Activated T-cell treated with anti-CD3 and anti-CD28 coated beads, Interleukin-2, amount 50 U/mL, for 4 hours (primary cell): ENCODE data around the gene UROC1. TPM values are rescaled to one million over a fixed set of nuclear protein-coding genes. Genes with fewer than 3 reads are reported as not detected.

Experiments used
- ATAC-seq, 2 donors: fragments of 200-7000 bp; cut with Tn5 transposase; one replicate each; pipeline ENCODE4 v1.10.0; 2021
- DNase-seq: peaks from one replicate; pipeline ENCODE4 v3.0.0-alpha.2; 2020
- H3K27me3 Mint-ChIP-seq: one replicate; pipeline ENCODE4 v1.8.0; 2021; ENCODE audit warnings: low read depth, mixed read lengths
- H3K36me3 Mint-ChIP-seq: one replicate; pipeline ENCODE4 v1.8.0; 2022; ENCODE audit warnings: mixed read lengths; ENCODE audit not compliant: insufficient read depth
- H3K4me1 Mint-ChIP-seq: one replicate; pipeline ENCODE4 v1.8.0; 2021; ENCODE audit warnings: low read depth, mixed read lengths
- H3K4me3 Mint-ChIP-seq: one replicate; pipeline ENCODE4 v1.8.0; 2021; ENCODE audit warnings: mild to moderate bottlenecking, moderate library complexity, mixed read lengths
- H3K9me3 Mint-ChIP-seq: one replicate; pipeline ENCODE4 v1.8.0; 2021; ENCODE audit warnings: mixed read lengths
- total RNA-seq, 3 donors: library from RNA; stranded (reverse); gene quantifications; one replicate each; pipeline ENCODE4 v1.2.1, GENCODE V29; 2021

UROC1 gene
- not detected for total RNA-seq

GRCh38 chr3:126517291-126517951, at the start of gene UROC1:
TSS of gene UROC1 (minus strand) at chr3:126517773. CDS start at chr3:126517719, 54 bp downstream.
- Mint-ChIP-seq H3K4me1 (no peaks in the 10 kb centered on the region), H3K4me3 (no peak within 1 kb of the TSS), H3K36me3 (no peaks in the 10 kb centered on the region), H3K27me3 (peaks cover 8% of the 10 kb centered on the region), H3K9me3 (no peaks in the 10 kb centered on the region)
- DNase-seq (no peak), ATAC-seq (no peak)

DNA sequence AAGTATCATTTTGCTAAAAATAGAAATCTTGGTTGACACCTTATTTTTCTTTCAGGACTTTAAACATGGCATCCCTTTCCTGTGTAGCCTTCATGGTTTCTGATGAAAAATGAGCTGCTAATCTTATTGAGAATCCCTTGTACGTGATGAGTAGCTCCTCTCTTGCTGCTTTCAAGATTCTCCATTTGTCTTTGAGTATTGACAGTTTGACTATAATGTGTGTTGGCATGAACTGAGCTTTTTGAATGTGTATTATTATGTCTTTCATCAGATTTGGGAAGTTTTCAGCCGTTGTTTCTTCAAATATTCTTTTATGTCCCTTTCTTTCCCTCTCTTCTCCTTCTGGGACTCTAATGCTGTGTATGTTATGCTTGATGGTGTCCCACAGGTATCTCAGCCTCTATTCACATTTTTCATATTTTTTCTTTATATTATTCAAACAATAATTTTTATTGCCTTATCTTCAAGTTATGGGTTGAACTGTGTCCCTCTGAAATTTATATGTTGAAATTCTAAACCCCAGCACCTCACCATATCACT, 45.2 kb upstream of the UROC1 start:
- Mint-ChIP-seq H3K27me3 (peaks cover 7% of the 10 kb centered on the region), H3K36me3 (no peaks in the 10 kb centered on the region), H3K4me1 (no peaks in the 10 kb centered on the region), H3K9me3 (peaks cover 13% of the 10 kb centered on the region), H3K4me3 (no peak overlapping the region)
- ATAC-seq (no peak), DNase-seq (no peak)

- no peaks in the 10 kb centered on the region for H3K36me3 Mint-ChIP-seq
- H3K4me3 Mint-ChIP-seq: no peak within 1 kb of the TSS
- H3K4me1 Mint-ChIP-seq: no peaks in the 10 kb centered on the region
- H3K9me3 Mint-ChIP-seq: peaks cover 13% of the 10 kb centered on the region
- no peaks in the 10 kb centered on the region for H3K27me3 Mint-ChIP-seq
- DNase-seq (no peak), ATAC-seq (no peak)
These were observed 40.9 kb upstream of the UROC1 start, which contains the start of gene C3orf22 for GRCh38 chr3:126558336-126559071. TSS of gene C3orf22 (minus strand) at chr3:126558932. CDS start at chr3:126553390, 5,542 bp downstream.

GRCh38 chr3:126557761-126558160, 40.2 kb upstream of the UROC1 start:
- Mint-ChIP-seq H3K36me3 (no peaks in the 10 kb centered on the region), H3K27me3 (no peaks in the 10 kb centered on the region)

GRCh38 chr3:126557415-126557745, 39.8 kb upstream of the UROC1 start:
- H3K9me3 Mint-ChIP-seq: peaks cover 4% of the 10 kb centered on the region
- H3K36me3 Mint-ChIP-seq: no peaks in the 10 kb centered on the region
- ATAC-seq (no peak), DNase-seq (no peak)
- no peaks in the 10 kb centered on the region for H3K27me3 Mint-ChIP-seq
- no peaks in the 10 kb centered on the region for H3K4me1 Mint-ChIP-seq
- no peak overlapping the region for H3K4me3 Mint-ChIP-seq

More at GRCh38 chr3:126557761-126558160, 40.2 kb upstream of the UROC1 start:
- ATAC-seq (no peak), DNase-seq (no peak)
- Mint-ChIP-seq H3K9me3 (peaks cover 7% of the 10 kb centered on the region), H3K4me3 (no peak overlapping the region), H3K4me1 (no peaks in the 10 kb centered on the region)

DNA sequence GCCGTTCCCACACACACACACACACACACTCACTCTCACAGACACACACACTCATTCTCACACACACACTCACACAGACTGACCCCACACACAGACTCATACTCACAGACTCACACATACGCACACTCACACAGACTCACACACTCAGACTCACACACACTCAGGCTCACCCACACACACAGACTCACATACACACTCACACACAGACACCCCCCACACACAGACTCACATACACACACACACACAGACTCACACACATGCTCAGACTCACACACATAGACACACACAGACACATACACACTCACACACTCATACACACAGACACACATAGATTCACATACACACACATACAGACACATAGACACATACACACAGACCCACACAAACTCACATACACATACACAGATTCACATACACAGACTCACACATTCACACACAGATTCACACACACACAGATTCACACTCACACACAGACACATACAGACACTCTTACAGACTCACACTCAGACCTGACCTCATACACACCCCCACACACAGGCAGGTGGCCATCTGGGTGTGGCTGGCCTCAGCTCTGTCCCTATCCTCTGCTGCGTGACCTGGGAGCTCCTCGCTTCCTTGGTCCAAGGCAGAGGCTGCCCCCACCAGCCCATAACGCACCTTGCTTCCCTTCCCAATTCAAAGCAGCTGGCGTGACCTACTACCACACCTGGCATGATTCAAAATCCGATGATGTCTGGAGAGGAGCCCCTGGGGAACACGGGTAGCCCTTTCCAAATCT, 39.3 kb upstream of the UROC1 start:
- Mint-ChIP-seq H3K4me1 (no peaks in the 10 kb centered on the region), H3K36me3 (no peaks in the 10 kb centered on the region), H3K27me3 (no peaks in the 10 kb centered on the region), H3K4me3 (no peak overlapping the region), H3K9me3 (peaks cover 4% of the 10 kb centered on the region)
- ATAC-seq: no peak
- DNase-seq: no peak

GRCh38 chr3:126555795-126556636, 38.4 kb upstream of the UROC1 start:
- H3K4me3 Mint-ChIP-seq: no peak overlapping the region
- DNase-seq (no peak), ATAC-seq (no peak)

DNA sequence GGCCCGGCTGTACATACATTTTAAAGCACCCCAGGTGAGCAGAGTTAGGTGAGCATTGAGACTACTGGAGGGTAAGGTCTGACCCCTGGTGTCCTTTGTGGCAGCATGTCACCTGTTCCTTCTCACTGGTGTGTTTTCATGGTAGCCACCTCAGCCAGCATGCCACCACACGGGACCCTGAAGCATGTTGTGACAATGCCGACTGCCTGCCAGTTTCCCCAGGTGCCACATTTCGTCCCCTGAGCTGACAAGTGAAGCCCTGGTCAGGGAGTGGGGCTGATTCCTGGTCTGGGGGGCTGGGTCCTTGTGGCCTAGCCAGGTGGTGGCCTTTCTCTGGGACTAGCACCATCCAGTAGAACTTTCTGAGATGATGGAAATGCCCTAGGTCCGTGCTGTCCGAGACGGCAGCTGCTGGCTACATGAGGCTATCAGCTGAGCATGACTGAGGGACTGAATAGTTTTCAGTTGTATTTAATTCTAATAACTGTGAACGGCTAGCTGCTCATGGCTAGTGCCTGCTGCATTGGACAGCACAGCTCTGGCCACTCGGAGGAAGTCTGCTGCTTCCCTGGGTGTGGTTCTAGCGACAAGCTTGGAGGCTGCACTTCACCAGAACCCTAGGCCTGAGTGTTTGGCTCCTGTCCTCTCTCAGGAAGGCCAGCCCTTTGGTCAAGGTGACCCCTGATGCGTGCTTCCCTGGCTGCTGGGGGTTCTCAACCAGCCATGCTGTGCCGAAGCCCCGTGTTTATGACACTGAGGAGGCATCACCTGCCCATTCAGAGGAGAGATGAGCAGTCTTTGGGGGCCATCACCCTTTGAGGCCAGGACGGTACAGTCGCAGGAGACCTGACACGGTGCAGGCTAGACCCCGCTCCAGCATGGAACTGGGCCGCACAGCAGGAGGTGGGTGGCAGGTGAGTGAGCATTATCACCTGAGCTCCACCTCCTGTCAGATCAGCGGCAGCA, 37.3 kb upstream of the UROC1 start:
- peaks cover 5% of the 10 kb centered on the region for H3K27me3 Mint-ChIP-seq
- H3K36me3 Mint-ChIP-seq: no peaks in the 10 kb centered on the region
- no peaks in the 10 kb centered on the region for H3K9me3 Mint-ChIP-seq
- H3K4me1 Mint-ChIP-seq: no peaks in the 10 kb centered on the region
- no peak overlapping the region for H3K4me3 Mint-ChIP-seq
- DNase-seq: no peak
- no peak for ATAC-seq

More at GRCh38 chr3:126555795-126556636, 38.4 kb upstream of the UROC1 start:
- Mint-ChIP-seq H3K4me1 (no peaks in the 10 kb centered on the region), H3K27me3 (peaks cover 2% of the 10 kb centered on the region), H3K9me3 (no peaks in the 10 kb centered on the region), H3K36me3 (no peaks in the 10 kb centered on the region)

GRCh38 chr3:126553284-126554084, 35.9 kb upstream of the UROC1 start:
- ATAC-seq (no peak), DNase-seq (no peak)
- Mint-ChIP-seq H3K9me3 (no peaks in the 10 kb centered on the region), H3K36me3 (no peaks in the 10 kb centered on the region), H3K27me3 (peaks cover 5% of the 10 kb centered on the region), H3K4me3 (no peak overlapping the region), H3K4me1 (no peaks in the 10 kb centered on the region)

GRCh38 chr3:126552688-126553283, 35.2 kb upstream of the UROC1 start:
- DNase-seq (no peak), ATAC-seq (no peak)
- H3K9me3 Mint-ChIP-seq: no peaks in the 10 kb centered on the region
- no peaks in the 10 kb centered on the region for H3K36me3 Mint-ChIP-seq
- H3K27me3 Mint-ChIP-seq: peaks cover 5% of the 10 kb centered on the region
- H3K4me1 Mint-ChIP-seq: no peaks in the 10 kb centered on the region
- no peak overlapping the region for H3K4me3 Mint-ChIP-seq

DNA sequence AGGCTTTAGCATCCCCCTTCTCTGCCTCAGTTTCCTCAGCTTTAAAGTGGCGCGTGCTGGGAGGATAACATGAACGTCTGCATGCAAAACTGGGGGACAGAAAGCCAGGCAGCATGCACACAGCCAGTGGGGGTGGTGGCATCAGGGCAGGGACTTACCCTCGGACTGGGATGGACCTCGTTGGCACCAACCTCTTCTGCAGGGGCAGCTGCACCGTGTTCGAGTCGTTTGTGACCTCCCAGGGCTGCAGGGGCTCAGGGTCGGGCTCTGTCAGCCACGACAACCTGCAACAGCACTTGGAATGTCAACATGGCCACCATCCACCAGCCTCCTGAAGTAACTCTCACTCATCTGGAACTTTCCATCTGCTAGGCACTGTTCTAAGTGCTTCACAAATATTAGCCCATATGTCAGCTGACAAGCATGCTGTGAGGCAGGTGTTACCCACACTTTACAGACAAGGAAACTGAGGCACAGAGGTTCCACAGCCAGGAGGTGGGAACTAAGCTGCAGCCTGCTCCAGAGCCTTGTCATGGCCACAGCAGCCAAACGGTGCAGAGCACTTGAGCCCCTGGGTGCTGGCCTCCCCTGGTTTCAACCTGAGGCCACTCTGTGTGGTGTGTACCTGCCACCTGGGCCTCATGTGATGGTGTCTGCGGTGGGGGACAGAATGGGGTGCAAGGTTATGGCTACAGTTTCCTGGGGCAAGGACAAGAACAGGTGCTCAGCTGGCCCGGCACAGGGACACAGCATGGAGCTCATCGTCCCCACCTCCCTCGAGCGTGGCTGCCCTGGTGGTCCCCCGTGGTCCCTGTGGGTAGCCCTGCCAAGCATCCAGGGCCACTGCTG, 34.5 kb upstream of the UROC1 start:
- DNase-seq: no peak

More for the DNA sequence above, 34.5 kb upstream of the UROC1 start:
- H3K9me3 Mint-ChIP-seq: no peaks in the 10 kb centered on the region
- H3K27me3 Mint-ChIP-seq: peaks cover 6% of the 10 kb centered on the region
- no peak overlapping the region for H3K4me3 Mint-ChIP-seq
- H3K36me3 Mint-ChIP-seq: no peaks in the 10 kb centered on the region
- no peak for ATAC-seq
- H3K4me1 Mint-ChIP-seq: no peaks in the 10 kb centered on the region
